Measurements from ENCODE around the gene RXRG. TPM values are rescaled to one million over a fixed set of nuclear protein-coding genes. Genes with fewer than 3 reads are reported as not detected.

RXRG gene
- total RNA-seq, 1 experiment from 2014 or later = not detected

DNA sequence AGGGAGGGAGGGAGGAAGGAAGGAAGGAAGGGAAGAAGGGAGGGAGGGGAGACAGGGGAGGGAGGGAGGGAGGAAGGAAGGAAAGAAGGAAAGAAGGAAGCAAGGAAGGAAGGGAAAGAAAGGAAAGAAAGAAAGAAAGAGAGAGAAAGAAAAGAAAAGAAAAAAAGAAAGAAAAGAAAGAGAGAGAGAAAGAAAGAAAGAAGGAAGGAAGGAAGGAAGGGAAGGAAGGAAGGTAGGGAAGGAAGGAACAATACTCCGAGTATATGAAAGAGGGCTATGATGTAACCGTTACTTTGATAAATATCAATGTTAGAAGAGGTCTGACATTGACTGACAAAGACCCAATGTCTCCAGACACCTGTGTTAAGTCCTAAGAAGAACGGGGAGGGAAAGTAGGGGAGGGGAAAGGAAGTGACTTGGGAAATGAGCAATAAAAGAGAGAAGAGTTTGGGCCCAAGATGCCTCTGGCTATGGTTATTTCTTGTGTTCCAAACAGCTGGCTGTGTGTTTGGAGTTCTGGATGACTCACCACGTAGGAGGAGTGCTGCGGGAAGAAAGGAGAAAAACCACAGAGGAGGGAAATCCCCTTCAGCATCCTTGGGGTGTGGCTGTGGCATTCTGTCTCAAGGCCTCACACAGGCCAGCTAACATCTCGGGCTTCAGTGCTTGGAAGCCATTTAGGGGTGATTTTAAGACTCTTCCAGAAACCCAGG lies 37.0 kb upstream of the RXRG start (continued):
- TF ChIP-seq SP1 (IDR thresholded peaks at IDR 0.05; ENCODE audit: low read depth) = no peak
- no peak for TF ChIP-seq YY1 (IDR thresholded peaks at IDR 0.05; ENCODE audit: extremely low read depth, insufficient replicate concordance, low read depth, low read length)
- no peak for TF ChIP-seq ZNF274 (IDR thresholded peaks at IDR 0.05; ENCODE audit: low read depth, low read length)
- no peak for TF ChIP-seq POLR2AphosphoS5 (IDR thresholded peaks at IDR 0.05; ENCODE audit: low read depth, low read length)
- TF ChIP-seq EZH2 (IDR thresholded peaks at IDR 0.05) = no peak
- TF ChIP-seq ZFX (IDR thresholded peaks at IDR 0.05) = no peak
- TF ChIP-seq, protein P1, sequence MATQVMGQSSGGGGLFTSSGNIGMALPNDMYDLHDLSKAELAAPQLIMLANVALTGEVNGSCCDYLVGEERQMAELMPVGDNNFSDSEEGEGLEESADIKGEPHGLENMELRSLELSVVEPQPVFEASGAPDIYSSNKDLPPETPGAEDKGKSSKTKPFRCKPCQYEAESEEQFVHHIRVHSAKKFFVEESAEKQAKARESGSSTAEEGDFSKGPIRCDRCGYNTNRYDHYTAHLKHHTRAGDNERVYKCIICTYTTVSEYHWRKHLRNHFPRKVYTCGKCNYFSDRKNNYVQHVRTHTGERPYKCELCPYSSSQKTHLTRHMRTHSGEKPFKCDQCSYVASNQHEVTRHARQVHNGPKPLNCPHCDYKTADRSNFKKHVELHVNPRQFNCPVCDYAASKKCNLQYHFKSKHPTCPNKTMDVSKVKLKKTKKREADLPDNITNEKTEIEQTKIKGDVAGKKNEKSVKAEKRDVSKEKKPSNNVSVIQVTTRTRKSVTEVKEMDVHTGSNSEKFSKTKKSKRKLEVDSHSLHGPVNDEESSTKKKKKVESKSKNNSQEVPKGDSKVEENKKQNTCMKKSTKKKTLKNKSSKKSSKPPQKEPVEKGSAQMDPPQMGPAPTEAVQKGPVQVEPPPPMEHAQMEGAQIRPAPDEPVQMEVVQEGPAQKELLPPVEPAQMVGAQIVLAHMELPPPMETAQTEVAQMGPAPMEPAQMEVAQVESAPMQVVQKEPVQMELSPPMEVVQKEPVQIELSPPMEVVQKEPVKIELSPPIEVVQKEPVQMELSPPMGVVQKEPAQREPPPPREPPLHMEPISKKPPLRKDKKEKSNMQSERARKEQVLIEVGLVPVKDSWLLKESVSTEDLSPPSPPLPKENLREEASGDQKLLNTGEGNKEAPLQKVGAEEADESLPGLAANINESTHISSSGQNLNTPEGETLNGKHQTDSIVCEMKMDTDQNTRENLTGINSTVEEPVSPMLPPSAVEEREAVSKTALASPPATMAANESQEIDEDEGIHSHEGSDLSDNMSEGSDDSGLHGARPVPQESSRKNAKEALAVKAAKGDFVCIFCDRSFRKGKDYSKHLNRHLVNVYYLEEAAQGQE (IDR thresholded peaks at IDR 0.05; ENCODE audit: low read depth) = no peak
- peak; percentile 20; the same call in 1 of the 2 replicates for TF ChIP-seq JUND (IDR thresholded peaks at IDR 0.05)
- no peak for TF ChIP-seq CBX3 (IDR thresholded peaks at IDR 0.05; ENCODE audit: low read depth)
- TF ChIP-seq SRF (IDR thresholded peaks at IDR 0.05; ENCODE audit: low read depth) = no peak
- TF ChIP-seq, protein P2, sequence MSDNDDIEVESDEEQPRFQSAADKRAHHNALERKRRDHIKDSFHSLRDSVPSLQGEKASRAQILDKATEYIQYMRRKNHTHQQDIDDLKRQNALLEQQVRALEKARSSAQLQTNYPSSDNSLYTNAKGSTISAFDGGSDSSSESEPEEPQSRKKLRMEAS (IDR thresholded peaks at IDR 0.05) = no peak
- no peak for TF ChIP-seq RAD21 (IDR thresholded peaks at IDR 0.05; ENCODE audit: low read depth)

DNA sequence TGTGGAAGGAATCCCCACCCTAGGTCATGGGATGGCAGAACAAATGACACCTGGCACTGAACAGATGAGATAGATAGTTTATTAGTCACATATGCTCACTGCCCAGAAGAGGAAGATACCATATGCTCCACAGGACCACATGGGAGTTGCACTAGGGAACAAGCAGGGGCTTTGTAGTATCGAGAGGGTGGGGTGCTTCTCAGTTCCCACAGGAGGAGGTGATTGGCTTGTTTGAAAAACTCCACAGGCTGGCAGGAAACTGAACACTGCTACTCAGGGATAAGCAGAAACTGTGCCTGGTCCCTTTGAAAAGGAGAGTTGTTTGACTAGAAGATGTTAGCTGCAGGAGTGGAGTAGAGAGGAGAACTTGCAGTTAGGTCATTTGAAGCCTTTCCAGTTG lies 31.9 kb upstream of the RXRG start:
- POLR2A ChIA-PET = no interaction called here
- Histone ChIP-seq H3K9me3 (ENCODE audit: control insufficient read depth in 1 of 2, insufficient read depth in 1 of 2, low read depth in 1 of 2, low read length in 2 of 2) (no peaks in the 10 kb centered on the region), H3K4me1 (ENCODE audit: control insufficient read depth in 1 of 2, insufficient read depth in 2 of 2, low read length in 2 of 2) (no peaks in the 10 kb centered on the region), H3K79me2 (ENCODE audit: insufficient read depth, low read length) (no peaks in the 10 kb centered on the region), H3K27me3 (ENCODE audit: insufficient read depth, low read length) (peaks cover 34% of the 10 kb centered on the region), H2AFZ (ENCODE audit: low read depth, low read length, poor library complexity, severe bottlenecking) (no peak overlapping the region), H4K20me1 (ENCODE audit: insufficient read depth) (no peaks in the 10 kb centered on the region), H3K36me3 (ENCODE audit: control insufficient read depth in 1 of 2, insufficient read depth in 2 of 2, low read length in 2 of 2) (no peaks in the 10 kb centered on the region), H3K27ac (ENCODE audit: low read depth, low read length) (no peak overlapping the region), H3K4me3 (replicated peaks in 1 of 2; ENCODE audit: low read depth in 1 of 2, low read length in 2 of 2) (no peak overlapping the region), H3K4me2 (ENCODE audit: low read length) (no peak overlapping the region), H3K9ac (ENCODE audit: low read length) (no peak overlapping the region), H3K9me2 (ENCODE audit: insufficient read depth) (no peaks in the 10 kb centered on the region)
- BruUV-seq (replicated peaks) = no TSS peak
- ATAC-seq (no peak), DNase-seq (ENCODE audit: low read depth, low spot score) (no peak)
- CTCF ChIA-PET = no interaction called here
- TF ChIP-seq JUND (IDR thresholded peaks at IDR 0.05) (no peak), TCF7L2 (IDR thresholded peaks at IDR 0.05; ENCODE audit: borderline replicate concordance, extremely low read depth, insufficient read depth, insufficient read length) (no peak), CEBPB (IDR thresholded peaks at IDR 0.05; ENCODE audit: low read depth) (no peak), EZH2phosphoT487 (IDR thresholded peaks at IDR 0.05; ENCODE audit: borderline replicate concordance) (no peak), POLR2AphosphoS5 (IDR thresholded peaks at IDR 0.05; ENCODE audit: low read depth, low read length) (no peak), FOSL1 (IDR thresholded peaks at IDR 0.05; ENCODE audit: low read depth) (no peak), ELF1 (IDR thresholded peaks at IDR 0.05; ENCODE audit: borderline replicate concordance, low read depth) (no peak), EGR1 (IDR thresholded peaks at IDR 0.05; ENCODE audit: low read depth) (no peak)
- TF ChIP-seq, protein P2 (IDR thresholded peaks at IDR 0.05) = no peak
- TF ChIP-seq, protein P3, sequence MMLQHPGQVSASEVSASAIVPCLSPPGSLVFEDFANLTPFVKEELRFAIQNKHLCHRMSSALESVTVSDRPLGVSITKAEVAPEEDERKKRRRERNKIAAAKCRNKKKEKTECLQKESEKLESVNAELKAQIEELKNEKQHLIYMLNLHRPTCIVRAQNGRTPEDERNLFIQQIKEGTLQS (IDR thresholded peaks at IDR 0.05) = no peak
- RAD21 ChIA-PET (ENCODE audit: low non-redundant PET in 1 of 2, low total read pairs in 2 of 2, uncharacterized antibody in 2 of 2, unreplicated experiment in 2 of 2) = no interaction called here
- intact Hi-C loops (cut with micrococcal nuclease) = no loop called here

All from HCT116 (cell line).